ENCODE results near the gene DAPK3. TPM values are rescaled to one million over a fixed set of nuclear protein-coding genes. Genes with fewer than 3 reads are reported as not detected.

DAPK3 gene
- total and polyA plus RNA-seq, 2 experiments from 2014 or later = 103 to 140 TPM

- WGBS (ENCODE audit: low lambda C conversion rate, missing lambda C conversion rate) = 67% methylated on average over 1 of the region's 1 CpG
- H3K4me2 ChIP-seq = no peak overlapping the region
These were observed 47.0 kb downstream of the DAPK3 start for GRCh38 chr19:3923912-3924311.

GRCh38 chr19:3923096-3923758 is 47.7 kb downstream of the DAPK3 start:
- no peak overlapping the region for H3K27ac ChIP-seq
- no peaks in the 10 kb centered on the region for H3K4me1 ChIP-seq (ENCODE audit: insufficient read depth)
- no peak overlapping the region for H3K4me2 ChIP-seq
- H3K4me3 ChIP-seq = no peak overlapping the region
- no peak for DNase-seq (ENCODE audit: low spot score)
- no peaks in the 10 kb centered on the region for H3K36me3 ChIP-seq (replicated peaks; ENCODE audit: insufficient read depth, low read depth)
- no peaks in the 10 kb centered on the region for H3K9me3 ChIP-seq (ENCODE audit: low read depth)
- H3K9me2 ChIP-seq (replicated peaks; ENCODE audit: insufficient read depth) = no peaks in the 10 kb centered on the region
- no peaks in the 10 kb centered on the region for H3K79me2 ChIP-seq
- TF ChIP-seq CTCF (IDR thresholded peaks at IDR 0.05; ENCODE audit: poor library complexity) (no peak), EZH2 (IDR thresholded peaks at IDR 0.05; ENCODE audit: borderline replicate concordance) (no peak), EZH2phosphoT487 (IDR thresholded peaks at IDR 0.05; ENCODE audit: low read depth, severe bottlenecking, unreplicated experiment) (no peak)
- H2AFZ ChIP-seq = no peak overlapping the region
- no peaks in the 10 kb centered on the region for H3K27me3 ChIP-seq
- H4K20me1 ChIP-seq (ENCODE audit: insufficient read depth, poor library complexity, severe bottlenecking) = no peaks in the 10 kb centered on the region

More at GRCh38 chr19:3923912-3924311, 47.0 kb downstream of the DAPK3 start:
- no peaks in the 10 kb centered on the region for H4K20me1 ChIP-seq (ENCODE audit: insufficient read depth, poor library complexity, severe bottlenecking)
- no peaks in the 10 kb centered on the region for H3K9me2 ChIP-seq (replicated peaks; ENCODE audit: insufficient read depth)
- H3K79me2 ChIP-seq = no peaks in the 10 kb centered on the region
- no peak overlapping the region for H3K4me3 ChIP-seq
- H3K27me3 ChIP-seq = no peaks in the 10 kb centered on the region
- DNase-seq (ENCODE audit: low spot score) = no peak
- no peaks in the 10 kb centered on the region for H3K4me1 ChIP-seq (ENCODE audit: insufficient read depth)
- no peak overlapping the region for H3K27ac ChIP-seq
- H2AFZ ChIP-seq = no peak overlapping the region
- TF ChIP-seq CTCF (IDR thresholded peaks at IDR 0.05; ENCODE audit: poor library complexity) (no peak), EZH2phosphoT487 (IDR thresholded peaks at IDR 0.05; ENCODE audit: low read depth, severe bottlenecking, unreplicated experiment) (no peak), EZH2 (IDR thresholded peaks at IDR 0.05; ENCODE audit: borderline replicate concordance) (no peak)
- no peaks in the 10 kb centered on the region for H3K36me3 ChIP-seq (replicated peaks; ENCODE audit: insufficient read depth, low read depth)
- H3K9me3 ChIP-seq (ENCODE audit: low read depth) = no peaks in the 10 kb centered on the region

GRCh38 chr19:3919793-3920192 is 51.1 kb downstream of the DAPK3 start:
- 93% methylated on average over 8 of the region's 8 CpGs for WGBS (ENCODE audit: low lambda C conversion rate, missing lambda C conversion rate)
- Histone ChIP-seq H3K36me3 (replicated peaks; ENCODE audit: insufficient read depth, low read depth) (no peaks in the 10 kb centered on the region), H3K27me3 (no peaks in the 10 kb centered on the region), H3K27ac (no peak overlapping the region), H3K9me3 (ENCODE audit: low read depth) (no peaks in the 10 kb centered on the region), H3K4me3 (no peak overlapping the region), H3K4me1 (ENCODE audit: insufficient read depth) (no peaks in the 10 kb centered on the region), H2AFZ (no peak overlapping the region), H3K4me2 (no peak overlapping the region), H3K79me2 (no peaks in the 10 kb centered on the region), H3K9me2 (replicated peaks; ENCODE audit: insufficient read depth) (no peaks in the 10 kb centered on the region), H4K20me1 (ENCODE audit: insufficient read depth, poor library complexity, severe bottlenecking) (no peaks in the 10 kb centered on the region)
- TF ChIP-seq CTCF (IDR thresholded peaks at IDR 0.05; ENCODE audit: poor library complexity) (no peak), EZH2phosphoT487 (IDR thresholded peaks at IDR 0.05; ENCODE audit: low read depth, severe bottlenecking, unreplicated experiment) (no peak), EZH2 (IDR thresholded peaks at IDR 0.05; ENCODE audit: borderline replicate concordance) (no peak)
- no peak for DNase-seq (ENCODE audit: low spot score)

All from hepatocyte (in vitro differentiated cells).